NCI-H2171 (cell line): Measurements from ENCODE around the gene ZNF286A.
"Not testable (repeated sequence)": the region's sequence is repeated elsewhere in the genome, so short reads cannot be mapped to it uniquely, and the experiment has no call there.

Experiments
- DNase-seq: peaks from one replicate; lab custom pipeline; 2025; lab: John Stamatoyannopoulos, UW

Gene ZNF286A

GRCh38 chr17:15699937-15700336 is 385 bp downstream of the ZNF286A start:
- DNase-seq, result not testable (repeated sequence)

GRCh38 chr17:15704239-15704638 is 4.7 kb downstream of the ZNF286A start:
- DNase-seq, result not testable (repeated sequence)

- not testable (repeated sequence) for DNase-seq
Measured at GRCh38 chr17:15704813-15705212, 5.3 kb downstream of the ZNF286A start.

- not testable (repeated sequence) for DNase-seq
Measured at GRCh38 chr17:15708879-15709278, 9.3 kb downstream of the ZNF286A start.

DNA sequence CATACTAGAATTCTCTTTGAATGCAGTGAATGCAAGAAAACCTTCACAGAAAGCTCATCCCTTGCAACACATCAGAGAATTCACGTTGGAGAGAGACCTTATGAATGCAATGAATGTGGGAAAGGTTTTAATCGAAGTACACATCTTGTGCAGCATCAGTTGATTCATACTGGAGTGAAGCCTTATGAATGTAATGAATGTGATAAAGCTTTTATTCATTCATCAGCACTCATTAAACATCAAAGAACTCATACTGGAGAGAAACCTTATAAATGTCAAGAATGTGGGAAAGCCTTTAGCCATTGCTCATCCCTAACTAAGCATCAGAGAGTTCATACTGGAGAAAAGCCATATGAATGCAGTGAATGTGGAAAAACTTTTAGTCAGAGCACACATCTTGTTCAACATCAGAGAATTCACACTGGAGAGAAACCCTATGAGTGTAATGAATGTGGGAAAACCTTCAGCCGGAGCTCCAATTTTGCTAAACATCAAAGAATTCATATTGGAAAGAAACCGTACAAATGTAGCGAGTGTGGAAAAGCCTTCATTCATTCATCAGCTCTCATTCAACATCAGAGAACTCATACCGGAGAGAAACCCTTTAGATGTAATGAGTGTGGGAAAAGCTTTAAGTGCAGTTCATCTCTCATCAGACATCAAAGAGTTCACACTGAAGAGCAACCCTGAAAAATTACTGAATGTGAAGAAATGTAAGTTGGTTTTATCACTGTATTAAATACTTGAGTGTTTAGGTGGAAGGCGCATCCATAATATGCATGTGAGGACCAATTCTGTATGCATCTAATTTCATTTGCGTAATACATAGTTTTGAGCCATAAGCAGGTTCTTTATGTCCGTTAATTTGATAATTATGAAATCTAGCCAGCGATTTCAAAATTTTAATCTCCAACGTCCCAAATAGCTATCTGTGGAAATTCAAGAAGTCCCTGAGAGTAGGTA is 17.3 kb downstream of the ZNF286A start:
- not testable (repeated sequence) for DNase-seq

DNA sequence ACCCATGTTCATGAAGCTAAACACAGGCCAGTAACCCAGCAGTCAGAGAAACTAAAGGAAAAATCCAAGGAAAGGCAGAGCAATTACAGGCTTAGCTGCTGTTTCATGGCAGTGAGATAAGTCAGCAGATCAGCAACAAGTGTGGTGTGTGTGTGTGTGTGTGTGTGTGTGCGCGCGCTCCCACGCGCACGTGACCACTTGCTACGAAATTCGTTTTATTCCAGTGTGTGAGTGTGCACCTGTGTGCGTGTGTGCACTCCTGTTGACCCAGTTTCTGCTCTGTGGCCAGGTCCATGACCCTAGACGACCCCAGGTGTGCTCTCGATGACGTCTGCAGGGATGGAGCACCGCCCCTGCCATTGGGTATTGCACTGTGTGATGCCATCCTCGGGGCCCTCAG is 31.0 kb downstream of the ZNF286A start:
- not testable (repeated sequence) for DNase-seq

DNA sequence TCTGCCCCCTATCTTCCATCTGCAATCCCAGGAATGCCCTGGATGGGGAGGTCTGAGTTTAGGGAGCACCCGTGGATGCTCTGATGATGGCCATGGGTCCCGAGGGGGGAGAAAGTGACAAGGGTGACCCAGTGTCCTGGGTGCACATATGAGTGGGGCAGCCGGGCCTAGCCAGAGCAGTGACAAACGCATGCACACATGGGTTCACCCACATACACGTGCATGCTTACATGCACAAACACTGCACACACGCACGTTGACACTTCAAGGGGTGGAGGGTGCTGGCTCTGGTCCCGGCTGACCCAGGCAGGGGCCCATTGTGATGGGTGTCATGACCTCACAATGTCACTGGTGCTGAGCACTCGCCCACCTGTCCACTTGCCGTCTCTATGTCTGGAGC is 32.3 kb downstream of the ZNF286A start, which contains the start of gene TBC1D26:
Gene TBC1D26, plus strand, starts transcription at position 384 of the 400 bp plus-strand sequence. CDS start 3,066 bp downstream, outside the sequence.
- DNase-seq, result not testable (repeated sequence)

- not testable (repeated sequence) for DNase-seq
Measured at GRCh38 chr17:15733174-15733789, 33.7 kb downstream of the ZNF286A start.

DNA sequence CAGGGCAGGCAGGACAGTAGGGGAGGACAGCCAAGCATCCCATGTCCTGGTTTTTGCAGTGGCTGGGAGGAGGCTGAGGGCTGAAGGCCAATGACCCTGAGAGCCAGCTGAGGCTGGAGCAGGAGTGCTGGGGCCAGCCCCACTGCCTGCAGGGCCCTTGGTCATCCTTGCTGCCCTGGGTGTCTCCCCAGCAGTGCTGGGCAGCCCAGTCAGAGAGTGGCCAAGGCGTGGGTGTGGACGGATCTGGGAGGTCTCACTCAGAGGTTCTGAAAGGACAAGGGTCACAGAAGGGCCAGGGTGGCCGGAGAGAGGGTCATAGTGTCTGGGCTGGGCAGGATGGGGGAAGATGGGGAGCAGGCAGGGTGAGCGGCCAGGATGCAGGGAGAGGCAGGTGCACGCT is 37.0 kb downstream of the ZNF286A start:
- DNase-seq, result not testable (repeated sequence)

GRCh38 chr17:15738066-15738465 is 38.5 kb downstream of the ZNF286A start:
- no peak for DNase-seq

GRCh38 chr17:15739259-15739658 is 39.7 kb downstream of the ZNF286A start:
- DNase-seq, result not testable (repeated sequence)

GRCh38 chr17:15740041-15740440 is 40.5 kb downstream of the ZNF286A start:
- DNase-seq, result not testable (repeated sequence)

DNA sequence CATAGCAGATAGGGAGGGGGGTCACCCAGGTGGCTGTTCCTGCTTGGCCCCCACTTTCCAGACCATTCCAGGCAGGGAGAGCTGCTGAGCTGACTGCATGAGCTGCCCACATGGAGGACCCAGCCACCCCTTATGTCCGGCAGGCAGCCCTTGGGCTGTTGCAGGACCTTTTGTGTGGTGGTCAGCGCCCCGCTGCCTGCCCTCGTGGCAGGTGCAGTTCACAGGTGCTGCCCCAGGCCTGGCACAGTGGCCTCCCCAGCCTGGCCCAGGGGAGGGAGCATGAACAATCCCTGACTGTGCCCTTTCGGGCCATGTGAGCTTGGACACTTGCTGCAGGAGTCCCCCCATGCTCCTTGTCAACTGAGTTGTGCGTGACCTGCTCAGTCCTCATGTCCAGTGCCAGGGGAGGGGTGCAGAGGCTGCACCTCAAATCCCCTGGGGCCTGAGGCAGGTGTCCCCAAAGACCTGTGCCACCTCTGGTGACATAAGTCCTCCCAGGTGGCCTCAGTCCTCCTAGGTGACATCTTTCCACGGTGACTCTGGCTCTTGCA is 41.1 kb downstream of the ZNF286A start:
- DNase-seq, result no peak

- DNase-seq, result no peak
Measured at GRCh38 chr17:15741624-15742023, 42.1 kb downstream of the ZNF286A start.

- DNase-seq, result no peak
Measured at GRCh38 chr17:15742051-15742795, 42.7 kb downstream of the ZNF286A start.

GRCh38 chr17:15742921-15743320 is 43.4 kb downstream of the ZNF286A start:
- no peak for DNase-seq

- no peak for DNase-seq
Measured at GRCh38 chr17:15744074-15744676, 44.6 kb downstream of the ZNF286A start.

DNA sequence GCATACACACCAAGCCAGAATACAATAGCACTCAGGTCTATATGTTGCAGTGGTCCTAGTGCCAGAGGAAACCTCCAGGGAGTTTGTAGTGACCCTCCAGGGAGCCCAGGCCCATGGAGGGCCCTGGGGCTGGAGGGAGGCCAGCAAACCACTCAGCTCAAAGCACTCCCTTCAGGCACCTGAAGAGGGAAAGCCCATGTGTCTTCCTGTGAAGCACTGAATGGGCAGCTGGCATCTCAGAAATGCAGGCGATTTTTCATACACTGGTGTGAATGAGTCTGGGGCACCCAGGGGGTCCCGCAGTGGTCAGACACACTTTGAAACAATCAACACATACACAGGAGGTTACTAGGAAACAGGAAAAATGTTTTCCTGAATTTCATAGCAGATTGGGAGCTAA is 45.3 kb downstream of the ZNF286A start:
- DNase-seq, result no peak

GRCh38 chr17:15749403-15749802 is 49.9 kb downstream of the ZNF286A start:
- DNase-seq, result not testable (repeated sequence)

DNA sequence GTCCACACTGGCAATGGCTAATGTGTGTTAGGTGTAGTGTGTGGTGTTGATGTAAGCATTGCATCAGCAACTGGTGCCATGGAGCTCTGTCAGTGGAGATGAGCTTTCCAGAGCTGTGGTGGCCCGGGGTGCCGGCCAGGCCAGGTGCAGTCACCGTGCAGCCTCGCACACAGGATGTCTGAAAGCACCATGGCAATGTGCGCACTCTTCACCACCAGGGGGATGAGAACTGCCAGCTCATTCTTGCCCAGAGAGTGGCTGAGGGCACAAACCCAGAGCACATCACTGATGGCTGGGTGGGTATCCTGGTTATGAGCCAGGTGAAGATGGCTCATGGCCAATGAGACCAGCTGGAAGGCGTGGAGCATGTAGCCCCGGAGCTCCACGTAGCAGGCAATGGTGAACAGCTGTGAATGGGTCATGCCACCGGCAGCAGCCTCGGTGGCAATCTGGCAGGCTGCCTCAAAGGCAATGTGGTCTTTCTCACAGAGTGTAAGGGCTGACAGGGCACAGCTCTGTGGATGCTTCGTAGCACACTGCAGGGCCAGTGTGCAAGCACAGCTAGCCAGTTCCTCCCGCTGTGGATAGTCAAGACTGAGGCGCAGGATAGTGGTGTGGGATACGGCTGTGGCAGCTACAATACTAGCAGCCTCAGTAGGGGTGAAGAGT is 69.4 kb downstream of the ZNF286A start:
- peak; percentile 43 for DNase-seq
